Progenitor cell of endocrine pancreas (in vitro differentiated cells): ENCODE results near the gene C1QL2. TPM values are rescaled to one million over a fixed set of nuclear protein-coding genes. Genes with fewer than 3 reads are reported as not detected.

Experiments
- DNase-seq: peaks from one replicate; pipeline ENCODE4 v3.0.0; 2021; ENCODE audit warnings: low spot score; ENCODE audit not compliant: unreplicated experiment
- H3K27ac Mint-ChIP-seq: 2 replicates; pipeline ENCODE4 v1.8.0; 2021; ENCODE audit warnings: mild to moderate bottlenecking, moderate library complexity, mixed read lengths
- H3K27me3 Mint-ChIP-seq: 2 replicates; pipeline ENCODE4 v1.8.0; 2021; ENCODE audit warnings: mixed read lengths
- H3K36me3 Mint-ChIP-seq: 2 replicates; pipeline ENCODE4 v1.8.0; 2022; ENCODE audit warnings: mixed read lengths; ENCODE audit not compliant: insufficient read depth
- H3K4me1 Mint-ChIP-seq: 2 replicates; pipeline ENCODE4 v1.8.0; 2021; ENCODE audit warnings: low read depth, mixed read lengths
- H3K4me3 Mint-ChIP-seq: 2 replicates; pipeline ENCODE4 v1.8.0; 2021; ENCODE audit warnings: low read depth, mild to moderate bottlenecking, moderate library complexity, mixed read lengths
- H3K9me3 Mint-ChIP-seq: 2 replicates; pipeline ENCODE4 v1.8.0; 2021; ENCODE audit warnings: low read depth, mixed read lengths
- total RNA-seq: library from RNA; stranded (reverse); gene quantifications from 2 replicates; pipeline ENCODE4 v1.2.1, GENCODE V29; 2021
- TF ChIP-seq, protein P1 (sequence below): fragments of 200-600 bp; sonication (generic); IDR thresholded peaks from one replicate; pipeline ENCODE4 v1.5.0; 2021; ENCODE audit warnings: antibody characterized with exemption, mild to moderate bottlenecking; ENCODE audit not compliant: unreplicated experiment

C1QL2 gene
- total RNA-seq, 1 donor from 2014 or later, result 0.14 TPM

GRCh38 chr2:119196301-119197125 is 38.0 kb upstream of the C1QL2 start:
- no peak for DNase-seq
- TF ChIP-seq, protein P1, sequence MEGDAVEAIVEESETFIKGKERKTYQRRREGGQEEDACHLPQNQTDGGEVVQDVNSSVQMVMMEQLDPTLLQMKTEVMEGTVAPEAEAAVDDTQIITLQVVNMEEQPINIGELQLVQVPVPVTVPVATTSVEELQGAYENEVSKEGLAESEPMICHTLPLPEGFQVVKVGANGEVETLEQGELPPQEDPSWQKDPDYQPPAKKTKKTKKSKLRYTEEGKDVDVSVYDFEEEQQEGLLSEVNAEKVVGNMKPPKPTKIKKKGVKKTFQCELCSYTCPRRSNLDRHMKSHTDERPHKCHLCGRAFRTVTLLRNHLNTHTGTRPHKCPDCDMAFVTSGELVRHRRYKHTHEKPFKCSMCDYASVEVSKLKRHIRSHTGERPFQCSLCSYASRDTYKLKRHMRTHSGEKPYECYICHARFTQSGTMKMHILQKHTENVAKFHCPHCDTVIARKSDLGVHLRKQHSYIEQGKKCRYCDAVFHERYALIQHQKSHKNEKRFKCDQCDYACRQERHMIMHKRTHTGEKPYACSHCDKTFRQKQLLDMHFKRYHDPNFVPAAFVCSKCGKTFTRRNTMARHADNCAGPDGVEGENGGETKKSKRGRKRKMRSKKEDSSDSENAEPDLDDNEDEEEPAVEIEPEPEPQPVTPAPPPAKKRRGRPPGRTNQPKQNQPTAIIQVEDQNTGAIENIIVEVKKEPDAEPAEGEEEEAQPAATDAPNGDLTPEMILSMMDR, result no peak
- H3K4me1 Mint-ChIP-seq, result peaks cover 31% of the 10 kb centered on the region
- no peaks in the 10 kb centered on the region for H3K36me3 Mint-ChIP-seq
- H3K4me3 Mint-ChIP-seq, result no peak overlapping the region
- peaks cover 2% of the 10 kb centered on the region for H3K27me3 Mint-ChIP-seq
- no peaks in the 10 kb centered on the region for H3K9me3 Mint-ChIP-seq
- H3K27ac Mint-ChIP-seq, result no peak overlapping the region

DNA sequence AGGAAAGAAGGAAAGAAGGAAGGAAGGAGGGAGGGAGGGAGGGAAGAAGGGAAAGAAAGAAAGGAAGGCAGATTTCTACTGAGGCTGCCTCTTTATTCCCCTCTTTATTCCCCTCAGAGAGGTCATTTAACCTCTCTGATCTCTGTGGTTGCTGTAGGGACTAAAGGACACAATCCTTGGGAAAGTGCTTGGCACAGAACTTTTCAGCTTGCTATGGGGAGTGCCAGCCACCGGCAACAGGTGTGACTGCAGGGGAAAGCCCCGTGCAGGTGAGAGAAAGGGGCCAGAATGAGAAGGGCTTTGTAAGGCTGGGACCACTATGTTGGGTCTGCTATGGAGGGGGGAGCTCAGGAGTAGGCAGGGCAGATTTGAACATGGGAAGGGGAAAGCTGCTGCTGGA is 37.3 kb upstream of the C1QL2 start:
- Mint-ChIP-seq H3K27ac (no peak overlapping the region), H3K9me3 (no peaks in the 10 kb centered on the region), H3K36me3 (no peaks in the 10 kb centered on the region), H3K4me3 (no peak overlapping the region), H3K4me1 (peaks cover 31% of the 10 kb centered on the region), H3K27me3 (peaks cover 2% of the 10 kb centered on the region)
- DNase-seq, result no peak
- TF ChIP-seq, protein P1, result no peak

DNA sequence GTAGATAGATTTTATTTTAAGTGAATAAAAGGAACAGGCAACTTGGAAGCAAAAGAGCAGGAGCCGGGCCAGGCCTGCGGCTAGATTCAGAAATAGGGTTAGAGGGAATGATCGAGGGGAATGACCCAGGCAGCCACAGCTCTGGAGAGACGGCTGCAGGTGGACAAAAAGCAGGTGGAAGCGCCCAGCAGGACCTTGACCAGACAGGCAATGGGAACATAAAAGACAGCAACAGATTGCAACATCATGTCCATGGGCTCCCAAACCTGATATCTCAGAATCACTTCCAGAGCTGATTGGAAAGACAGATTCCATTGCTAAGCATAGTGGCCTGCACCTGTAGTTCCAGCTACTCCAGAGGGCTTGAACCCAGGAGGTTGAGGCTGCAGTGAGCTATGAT is 36.5 kb upstream of the C1QL2 start:
- H3K36me3 Mint-ChIP-seq, result no peaks in the 10 kb centered on the region
- H3K27me3 Mint-ChIP-seq, result peaks cover 2% of the 10 kb centered on the region
- no peaks in the 10 kb centered on the region for H3K9me3 Mint-ChIP-seq
- no peak overlapping the region for H3K27ac Mint-ChIP-seq
- DNase-seq, result no peak
- TF ChIP-seq, protein P1, result no peak
- H3K4me1 Mint-ChIP-seq, result peaks cover 31% of the 10 kb centered on the region
- no peak overlapping the region for H3K4me3 Mint-ChIP-seq

GRCh38 chr2:119192893-119193292 is 34.3 kb upstream of the C1QL2 start:
- H3K36me3 Mint-ChIP-seq, result no peaks in the 10 kb centered on the region
- H3K27me3 Mint-ChIP-seq, result peaks cover 2% of the 10 kb centered on the region
- H3K4me3 Mint-ChIP-seq, result no peak overlapping the region
- TF ChIP-seq, protein P1, result no peak
- H3K27ac Mint-ChIP-seq, result no peak overlapping the region
- no peak for DNase-seq
- peaks cover 22% of the 10 kb centered on the region for H3K4me1 Mint-ChIP-seq
- H3K9me3 Mint-ChIP-seq, result no peaks in the 10 kb centered on the region

DNA sequence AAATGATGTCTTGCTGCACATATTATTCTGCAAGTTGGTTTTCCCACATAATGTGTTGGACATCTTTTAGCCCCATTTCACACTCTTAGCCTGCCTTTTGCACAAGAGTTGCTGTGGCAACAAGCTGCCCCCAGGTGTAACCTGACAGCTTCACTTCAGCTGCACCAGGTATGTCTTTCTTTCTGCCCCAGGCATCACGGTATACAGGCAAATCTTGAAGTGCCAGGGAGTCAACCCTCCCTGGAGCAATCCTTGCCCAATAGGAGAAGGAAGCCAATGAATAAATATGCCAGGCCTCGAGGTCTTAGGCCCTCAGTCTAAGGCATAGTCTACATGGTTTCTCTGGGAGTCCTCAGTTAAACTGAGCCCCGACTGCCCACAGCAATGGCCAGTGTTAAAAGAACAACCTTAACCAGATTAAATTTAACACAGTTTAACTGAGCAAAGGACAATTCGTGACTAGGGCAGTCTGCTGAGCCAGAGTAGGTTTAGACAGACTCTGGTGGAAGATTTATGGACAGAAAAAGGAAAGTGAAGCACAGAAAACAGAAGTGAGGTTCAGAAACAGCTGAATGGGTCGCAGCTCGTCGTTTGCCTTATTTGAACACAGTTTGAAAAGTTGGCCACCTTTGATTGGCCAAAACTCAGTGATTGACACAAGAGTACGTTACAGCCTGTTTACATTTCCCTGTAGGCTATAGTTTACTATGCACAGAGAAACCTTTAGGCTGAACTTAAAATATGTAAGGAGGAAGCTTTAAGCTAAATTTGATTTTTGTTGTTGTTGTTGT is 32.0 kb upstream of the C1QL2 start:
- Mint-ChIP-seq H3K9me3 (no peaks in the 10 kb centered on the region), H3K27ac (no peak overlapping the region), H3K36me3 (no peaks in the 10 kb centered on the region)

More for the DNA sequence above, 32.0 kb upstream of the C1QL2 start:
- TF ChIP-seq, protein P1, result no peak
- DNase-seq, result no peak
- no peak overlapping the region for H3K4me3 Mint-ChIP-seq
- peaks cover 2% of the 10 kb centered on the region for H3K4me1 Mint-ChIP-seq
- H3K27me3 Mint-ChIP-seq, result peaks cover 8% of the 10 kb centered on the region
